ENCODE data around the gene PTGES2. TPM values are rescaled to one million over a fixed set of nuclear protein-coding genes. Genes with fewer than 3 reads are reported as not detected.

Gene PTGES2
- total and polyA plus RNA-seq, 2 of the 13 experiments (the other 11 are each of a cell fraction or from before 2014, with no cell fraction given), result 63.7 to 79.8 TPM

DNA sequence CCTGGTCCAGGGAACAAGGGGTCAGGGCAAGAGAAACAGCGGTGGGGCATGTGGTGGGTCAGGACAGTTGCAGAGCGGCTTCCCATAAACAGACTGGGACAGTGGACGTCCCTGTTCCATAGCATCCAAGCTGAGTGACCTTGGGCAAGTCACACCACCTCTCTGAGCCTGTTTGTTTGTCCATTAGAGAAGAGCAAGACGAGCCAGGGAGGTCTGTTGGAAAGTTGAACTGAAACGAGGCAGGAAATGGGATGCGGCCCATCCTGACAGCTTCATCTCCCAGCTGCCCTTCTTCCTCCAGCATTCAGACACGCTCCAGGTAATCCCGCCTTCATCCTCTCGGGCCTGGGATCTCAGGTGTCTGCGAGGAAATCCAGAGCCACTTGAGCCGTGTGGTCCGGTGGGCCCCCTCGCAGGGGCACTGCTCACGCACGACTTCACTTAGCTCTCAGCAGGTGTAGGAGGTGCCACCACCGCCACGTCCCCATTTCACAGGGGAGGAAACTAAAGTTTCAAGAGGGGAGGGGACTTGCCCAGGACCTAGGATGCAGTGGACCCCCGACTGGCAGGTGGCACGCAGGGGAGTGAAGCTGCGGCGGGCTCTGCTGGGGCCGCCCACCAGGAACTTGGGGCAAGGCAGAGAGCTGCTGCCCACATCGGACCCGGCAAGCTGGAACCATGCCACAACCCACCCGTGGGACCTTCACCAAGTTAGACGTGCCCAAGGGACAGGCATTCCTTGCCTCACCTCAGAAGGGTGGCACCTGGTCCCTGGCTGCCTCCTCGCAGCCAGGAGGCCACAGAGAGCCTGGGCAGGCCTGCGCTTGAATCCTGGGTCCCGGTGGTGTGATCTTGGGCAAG is 13.0 kb downstream of the PTGES2 start (continued):
- TF ChIP-seq FOXP1 (IDR thresholded peaks at IDR 0.05) (no peak), FOXP1 (CRISPR knock-in tag; IDR thresholded peaks at IDR 0.05) (no peak), ZNF382 (CRISPR knock-in tag; IDR thresholded peaks at IDR 0.05; ENCODE audit: borderline replicate concordance) (no peak), MIER3 (CRISPR knock-in tag; IDR thresholded peaks at IDR 0.05; ENCODE audit: borderline replicate concordance) (no peak), ZFP41 (CRISPR knock-in tag; IDR thresholded peaks at IDR 0.05; ENCODE audit: borderline replicate concordance) (0 out of 2 replicates have a peak, but pooled peaks have one; percentile 38), SKI (IDR thresholded peaks at IDR 0.05; ENCODE audit: partially characterized antibody) (no peak), ATM (IDR thresholded peaks at IDR 0.05; ENCODE audit: borderline replicate concordance) (no peak), KDM5B (CRISPR knock-in tag; IDR thresholded peaks at IDR 0.05; ENCODE audit: borderline replicate concordance) (no peak), ZNF101 (CRISPR knock-in tag; IDR thresholded peaks at IDR 0.05; ENCODE audit: borderline replicate concordance, low read depth) (no peak), ZNF629 (CRISPR knock-in tag; conservative IDR thresholded peaks at IDR 0.05) (no peak), ZNF816 (CRISPR knock-in tag; IDR thresholded peaks at IDR 0.05; ENCODE audit: borderline replicate concordance) (no peak), JUNB (CRISPR knock-in tag; IDR thresholded peaks at IDR 0.05; ENCODE audit: borderline replicate concordance) (no peak), ZNF10 (CRISPR knock-in tag; IDR thresholded peaks at IDR 0.05; ENCODE audit: borderline replicate concordance, low read depth) (no peak), ZNF451 (CRISPR knock-in tag; IDR thresholded peaks at IDR 0.05) (peak; percentile 23; the same call in 1 of the 2 replicates), NFE2L1 (CRISPR knock-in tag; IDR thresholded peaks at IDR 0.05; ENCODE audit: borderline replicate concordance) (no peak), ATAD3A (CRISPR knock-in tag; IDR thresholded peaks at IDR 0.05) (no peak), ZMYM3 (CRISPR knock-in tag; IDR thresholded peaks at IDR 0.05) (peak; percentile 50; the same call in 1 of the 2 replicates), ZNF556 (CRISPR knock-in tag; IDR thresholded peaks at IDR 0.05; ENCODE audit: borderline replicate concordance) (no peak), TCF7 (IDR thresholded peaks at IDR 0.05; ENCODE audit: low read depth) (no peak), TCF7L2 (IDR thresholded peaks at IDR 0.05; ENCODE audit: low read depth, low read length) (no peak), ZNF264 (CRISPR knock-in tag; IDR thresholded peaks at IDR 0.05) (no peak), ZKSCAN1 (IDR thresholded peaks at IDR 0.05; ENCODE audit: low read length) (no peak), HNRNPK (IDR thresholded peaks at IDR 0.05; ENCODE audit: low read depth, low read length, poor library complexity, severe bottlenecking) (no peak), ZNF326 (CRISPR knock-in tag; IDR thresholded peaks at IDR 0.05; ENCODE audit: borderline replicate concordance) (no peak)
- TF ChIP-seq, protein P1, sequence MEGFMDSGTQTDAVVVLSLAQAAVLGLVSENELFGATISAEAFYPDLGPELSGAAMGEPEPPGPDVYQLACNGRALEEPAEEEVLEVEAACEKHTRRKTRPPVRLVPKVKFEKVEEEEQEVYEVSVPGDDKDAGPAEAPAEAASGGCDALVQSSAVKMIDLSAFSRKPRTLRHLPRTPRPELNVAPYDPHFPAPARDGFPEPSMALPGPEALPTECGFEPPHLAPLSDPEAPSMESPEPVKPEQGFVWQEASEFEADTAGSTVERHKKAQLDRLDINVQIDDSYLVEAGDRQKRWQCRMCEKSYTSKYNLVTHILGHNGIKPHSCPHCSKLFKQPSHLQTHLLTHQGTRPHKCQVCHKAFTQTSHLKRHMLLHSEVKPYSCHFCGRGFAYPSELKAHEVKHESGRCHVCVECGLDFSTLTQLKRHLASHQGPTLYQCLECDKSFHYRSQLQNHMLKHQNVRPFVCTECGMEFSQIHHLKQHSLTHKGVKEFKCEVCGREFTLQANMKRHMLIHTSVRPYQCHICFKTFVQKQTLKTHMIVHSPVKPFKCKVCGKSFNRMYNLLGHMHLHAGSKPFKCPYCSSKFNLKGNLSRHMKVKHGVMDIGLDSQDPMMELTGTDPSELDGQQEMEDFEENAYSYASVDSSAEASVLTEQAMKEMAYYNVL (CRISPR knock-in tag; IDR thresholded peaks at IDR 0.05; ENCODE audit: borderline replicate concordance), result no peak
- TF ChIP-seq, protein P2, sequence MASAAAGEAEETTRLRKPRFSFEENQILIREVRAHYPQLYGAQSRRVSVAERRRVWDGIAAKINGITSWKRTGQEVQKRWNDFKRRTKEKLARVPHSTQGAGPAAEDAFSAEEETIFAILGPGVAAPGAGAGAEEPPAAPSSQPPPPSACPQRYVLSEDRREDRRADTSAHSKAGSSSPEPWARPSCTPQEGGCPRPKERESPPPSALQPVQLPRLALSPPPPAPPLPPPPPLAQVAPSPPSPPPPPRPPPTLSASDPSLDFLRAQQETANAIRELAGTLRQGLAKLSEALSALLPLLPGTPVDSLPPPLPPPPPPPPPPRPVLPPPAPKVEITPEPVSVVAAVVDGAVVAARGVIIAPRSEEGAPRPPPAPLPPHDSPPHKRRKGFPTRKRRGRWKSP (CRISPR knock-in tag; IDR thresholded peaks at IDR 0.05), result no peak
